ENCODE results near the gene MLX. TPM values are rescaled to one million over a fixed set of nuclear protein-coding genes. Genes with fewer than 3 reads are reported as not detected.

Gene MLX
- total and polyA plus RNA-seq, 10 of the 15 experiments (the other 5 are each of a cell fraction or from before 2014, with no cell fraction given): 34.4 to 65.0 (median 44.4) TPM

GRCh38 chr17:42536372-42537155 is 30.3 kb upstream of the MLX start (continued):
- TF ChIP-seq EGR1 (IDR thresholded peaks at IDR 0.05; ENCODE audit: borderline replicate concordance in 1 of 2, low read depth in 2 of 2, low read length in 2 of 2) (no peak), IRF3 (IDR thresholded peaks at IDR 0.05) (no peak; the same call in 1 of the 2 replicates), BCL11A (IDR thresholded peaks at IDR 0.05; ENCODE audit: low read depth, low read length) (no peak), ZBTB33 (IDR thresholded peaks at IDR 0.05) (no peak), MAX (IDR thresholded peaks at IDR 0.05; ENCODE audit: low read depth, low read length) (peak; percentile 11; the same call in 1 of the 2 replicates), WRNIP1 (IDR thresholded peaks at IDR 0.05; ENCODE audit: borderline replicate concordance, low read depth, low read length) (no peak), MEF2A (IDR thresholded peaks at IDR 0.05; ENCODE audit: insufficient read depth, low read depth, low read length) (no peak), ZNF274 (IDR thresholded peaks at IDR 0.05; ENCODE audit: insufficient read depth, insufficient read length) (no peak), MTA2 (IDR thresholded peaks at IDR 0.05; ENCODE audit: low read depth) (no peak), KLF5 (IDR thresholded peaks at IDR 0.05; ENCODE audit: partially characterized antibody) (no peak), CTCF (IDR thresholded peaks at IDR 0.05 in 2 of 3, conservative IDR thresholded peaks at IDR 0.05 in 1 of 3; ENCODE audit: control insufficient read depth in 2 of 3, extremely low read depth in 1 of 3, insufficient read depth in 1 of 3, low read depth in 3 of 3, low read length in 3 of 3) (no peak), E2F8 (IDR thresholded peaks at IDR 0.05; ENCODE audit: low read depth, partially characterized antibody) (no peak), HDAC2 (IDR thresholded peaks at IDR 0.05) (no peak), SMC3 (IDR thresholded peaks at IDR 0.05; ENCODE audit: borderline replicate concordance, low read length) (no peak), STAT1 (conservative IDR thresholded peaks at IDR 0.05) (no peak), CREB1 (IDR thresholded peaks at IDR 0.05; ENCODE audit: low read depth) (no peak), SREBF2 (IDR thresholded peaks at IDR 0.05; ENCODE audit: low read length) (no peak), BRCA1 (IDR thresholded peaks at IDR 0.05; ENCODE audit: low read depth, low read length) (no peak), RUNX3 (IDR thresholded peaks at IDR 0.05; ENCODE audit: low read length) (peak; percentile 30; the same call in 1 of the 2 replicates), ATF3 (IDR thresholded peaks at IDR 0.05; ENCODE audit: borderline replicate concordance, extremely low read depth, low read depth, low read length) (no peak), GABPA (IDR thresholded peaks at IDR 0.05; ENCODE audit: low read depth) (no peak)
